Smooth muscle cell of the brain vasculature (primary cell): ENCODE results near the gene HSBP1.
A peak's percentile ranks its signal among the peaks of the same experiment; 100 is the strongest.

Experiments used
- DNase-seq: peaks from one replicate; pipeline ENCODE4 v3.0.0-alpha.2; 2012; ENCODE audit warnings: low read depth, low spot score

The HSBP1 gene

DNA sequence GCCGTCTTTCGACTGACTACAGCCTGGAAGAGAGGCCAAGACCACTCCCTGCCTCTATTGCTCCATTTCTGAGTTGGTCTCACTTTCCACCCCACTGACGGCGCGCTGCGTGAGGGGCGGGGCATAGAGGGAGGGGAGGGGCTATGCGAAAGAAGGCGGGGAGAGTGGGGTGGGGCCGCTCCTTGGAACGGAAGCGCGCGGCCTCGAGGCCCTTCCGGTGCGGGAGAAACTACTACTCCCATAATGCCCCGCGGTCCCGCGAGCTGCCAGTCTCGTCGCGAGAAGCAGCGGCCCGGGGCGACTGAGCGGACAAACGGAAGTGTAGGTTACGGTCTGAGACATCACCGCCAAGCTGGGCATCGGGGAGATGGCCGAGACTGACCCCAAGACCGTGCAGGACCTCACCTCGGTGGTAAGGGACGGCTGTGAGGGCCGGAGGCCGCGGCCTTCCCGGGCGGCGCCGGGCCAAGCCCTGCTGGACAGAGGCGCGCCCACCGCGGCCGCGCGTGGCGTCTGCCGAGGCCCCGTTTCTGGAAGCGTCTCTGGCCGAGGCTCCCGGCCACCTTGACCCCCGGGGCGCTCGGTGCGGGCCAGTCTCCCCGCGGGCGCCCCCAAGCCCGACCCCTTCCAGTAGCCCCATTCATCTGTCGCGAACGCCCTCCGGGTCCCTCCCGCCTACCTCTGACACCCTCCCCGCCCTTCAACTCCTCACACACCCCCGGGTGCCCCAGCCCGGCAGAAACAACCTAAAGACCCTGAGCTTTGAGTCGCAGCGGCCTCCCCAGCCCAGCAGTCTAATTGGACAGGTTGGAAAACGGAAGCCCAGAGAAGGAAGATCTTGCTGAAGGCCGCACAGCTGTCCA, at the start of gene HSBP1:
TSS of gene HSBP1 (plus strand) at position 269 of the 863 bp plus-strand sequence. CDS start at position 368, 99 bp downstream.
- peak; percentile 71 for DNase-seq

DNA sequence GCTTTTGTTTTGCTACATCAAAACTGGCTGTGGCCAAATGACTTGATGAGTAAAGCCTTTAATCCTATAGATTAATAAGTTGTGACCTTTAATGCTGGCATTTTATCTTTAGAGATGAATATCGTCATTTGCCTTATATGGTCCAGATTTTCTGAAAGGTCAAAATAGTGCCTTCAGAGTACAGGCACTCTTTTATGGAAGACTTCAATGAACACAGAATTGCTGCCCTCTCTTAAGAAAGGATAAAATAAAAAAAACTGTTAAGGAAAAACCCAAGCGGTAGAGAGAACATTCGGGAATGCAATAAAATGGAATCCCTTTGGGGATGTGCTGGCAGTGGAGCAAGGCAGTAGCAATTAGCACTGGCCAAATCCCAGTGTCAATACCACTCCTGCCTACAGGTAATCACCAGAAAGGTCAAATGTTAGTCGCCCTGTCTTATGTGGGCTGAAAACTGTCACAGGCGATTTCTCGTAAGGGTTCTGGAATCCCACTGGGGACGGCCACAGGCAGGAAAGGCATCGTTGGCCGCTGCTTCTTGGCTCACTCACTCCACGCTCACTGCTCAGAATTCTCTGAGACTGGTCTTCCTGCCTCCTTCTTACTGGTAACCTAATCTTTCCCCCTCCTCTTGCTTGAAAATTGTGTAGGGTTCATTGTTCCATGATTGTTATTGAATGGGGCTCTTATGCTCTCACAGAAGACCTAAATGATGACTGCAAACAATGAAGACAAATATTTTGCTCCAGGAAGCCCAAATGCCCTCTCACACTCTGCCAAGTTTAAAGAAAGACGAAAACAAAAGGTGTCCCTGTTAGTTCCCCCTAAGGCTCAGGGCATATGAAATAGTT, 45.4 kb upstream of the HSBP1 start:
- DNase-seq: no peak

DNA sequence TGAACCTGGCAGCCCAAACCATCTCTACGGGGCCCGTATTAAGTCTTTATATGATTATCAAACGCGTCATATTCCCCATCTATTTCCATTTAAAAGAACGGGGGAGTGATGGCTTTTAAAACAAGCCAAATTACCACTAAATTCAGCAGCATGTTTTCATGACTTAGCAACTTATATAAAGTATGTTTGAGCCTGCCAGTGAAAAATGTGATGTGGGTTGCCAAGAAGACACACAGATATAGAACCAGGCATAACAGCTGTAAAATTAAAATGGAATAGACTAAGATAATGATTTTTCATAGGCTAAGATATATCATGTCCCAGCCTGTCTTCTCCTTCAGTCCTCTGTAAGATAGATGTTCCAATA, 44.8 kb upstream of the HSBP1 start:
- no peak for DNase-seq

DNA sequence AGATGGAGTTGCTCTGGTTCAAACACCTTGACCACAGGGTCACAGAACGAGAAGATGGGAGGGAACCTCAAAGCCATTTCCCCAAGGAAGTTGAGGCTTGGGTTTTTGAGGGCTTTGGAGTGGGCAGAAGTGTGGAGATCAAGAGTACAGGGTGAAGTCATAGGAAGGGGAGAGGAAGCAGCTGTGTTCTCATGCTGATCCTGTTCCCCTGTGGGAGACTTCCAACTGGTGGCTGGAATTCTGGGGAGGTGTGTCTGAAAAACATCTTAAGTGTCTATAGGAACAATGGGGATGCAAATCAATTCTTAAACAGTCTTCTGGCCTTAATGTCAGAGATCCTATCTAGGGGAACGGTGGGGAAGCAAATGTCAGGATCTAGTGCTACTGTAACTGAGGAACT, 38.8 kb upstream of the HSBP1 start:
- no peak for DNase-seq

DNA sequence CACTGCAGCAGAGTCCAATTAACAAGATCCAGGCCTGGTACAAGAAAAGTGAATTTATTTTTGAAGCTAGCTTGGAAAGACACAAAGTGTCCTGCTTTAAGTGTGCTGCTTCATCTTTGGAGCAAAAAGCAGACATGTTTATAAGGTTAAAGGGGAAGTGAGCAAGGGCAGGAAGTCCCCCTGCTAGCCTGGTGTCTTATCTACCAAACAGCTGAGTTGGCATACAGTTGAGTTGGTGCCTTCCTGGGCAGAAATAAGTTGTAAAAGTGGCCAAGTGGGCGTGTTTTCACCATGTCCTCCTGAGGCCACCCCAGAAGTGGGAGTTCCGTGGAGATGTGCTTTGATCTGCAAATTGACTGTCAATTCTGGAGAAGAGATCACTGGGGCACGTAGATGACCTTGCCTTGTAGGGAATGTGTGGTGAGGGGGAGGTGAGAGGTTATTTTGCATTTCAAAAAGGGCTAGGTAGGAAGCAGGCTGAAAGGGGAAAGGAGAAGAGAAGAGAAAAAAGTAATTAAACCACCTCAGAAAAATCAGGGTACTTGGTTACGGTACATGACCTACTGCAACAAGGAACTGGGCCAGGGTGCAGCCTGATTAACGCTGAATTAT, 38.3 kb upstream of the HSBP1 start:
- no peak for DNase-seq

DNA sequence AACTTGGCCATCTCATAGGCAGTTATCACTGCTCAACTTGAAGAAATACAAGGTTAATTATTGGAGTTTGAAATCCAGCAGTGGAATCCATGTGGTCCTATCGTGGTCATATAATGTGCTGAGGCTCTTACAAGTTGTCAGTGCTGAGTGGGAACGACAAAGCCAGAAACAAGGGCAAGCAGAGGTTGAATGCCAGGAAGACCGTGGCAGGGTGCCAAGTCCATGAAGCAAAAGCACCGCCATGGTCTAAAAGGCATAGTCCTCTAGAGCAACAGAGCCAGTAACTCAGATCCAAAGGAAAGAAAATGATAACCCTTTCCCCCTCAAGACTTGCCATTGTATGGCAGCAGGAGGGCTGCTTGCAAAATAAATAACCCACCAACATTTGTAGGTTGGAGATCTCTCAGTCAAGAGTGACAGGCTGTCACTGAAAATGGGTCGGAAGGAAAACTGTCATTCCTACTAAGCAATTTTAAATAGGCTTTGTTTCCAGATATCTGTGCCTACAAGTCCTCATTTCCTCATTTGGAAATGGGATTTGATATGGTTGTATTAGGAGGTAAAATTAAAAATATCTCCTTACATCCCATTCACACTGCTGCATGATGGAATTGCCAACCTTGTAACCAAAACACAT, 36.4 kb upstream of the HSBP1 start:
- DNase-seq: no peak

DNA sequence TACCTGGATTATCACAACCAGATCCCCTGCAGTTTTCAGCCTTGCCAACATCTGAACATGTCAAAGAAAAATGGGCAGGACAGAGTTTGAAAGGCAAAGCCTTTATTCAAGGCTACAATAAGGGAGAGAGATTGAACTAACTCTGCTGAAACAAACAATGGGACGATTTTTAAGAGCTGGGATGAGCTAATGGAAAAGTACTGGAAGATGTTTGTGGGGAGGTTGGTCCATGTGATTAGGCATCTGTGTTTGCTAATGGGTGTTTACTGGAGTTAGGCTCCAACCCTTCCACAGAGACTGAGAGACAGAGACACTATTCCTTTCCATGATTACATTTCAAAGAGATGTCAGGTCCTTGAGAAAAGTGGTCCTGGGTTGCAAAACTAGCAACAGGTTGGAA, 35.0 kb upstream of the HSBP1 start:
- no peak for DNase-seq

DNA sequence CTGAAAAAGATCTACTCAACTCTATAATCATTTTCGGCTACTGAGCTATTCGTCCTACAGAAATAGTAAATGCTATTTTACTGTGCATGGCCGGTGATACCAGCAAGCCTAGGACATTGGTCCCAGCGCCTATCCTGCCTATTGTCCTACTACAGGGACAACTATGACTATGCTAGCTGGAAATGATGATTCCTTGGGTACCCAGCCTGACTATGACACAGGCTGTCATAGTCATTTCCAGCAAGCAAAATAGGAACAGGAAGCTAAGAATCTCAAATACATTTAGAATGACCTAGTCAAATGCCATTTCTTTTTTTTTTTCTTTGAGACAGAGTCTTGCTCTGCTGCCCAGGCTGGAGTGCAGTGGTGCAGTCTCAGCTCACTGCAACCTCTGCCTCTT, 33.7 kb upstream of the HSBP1 start:
- no peak for DNase-seq

DNA sequence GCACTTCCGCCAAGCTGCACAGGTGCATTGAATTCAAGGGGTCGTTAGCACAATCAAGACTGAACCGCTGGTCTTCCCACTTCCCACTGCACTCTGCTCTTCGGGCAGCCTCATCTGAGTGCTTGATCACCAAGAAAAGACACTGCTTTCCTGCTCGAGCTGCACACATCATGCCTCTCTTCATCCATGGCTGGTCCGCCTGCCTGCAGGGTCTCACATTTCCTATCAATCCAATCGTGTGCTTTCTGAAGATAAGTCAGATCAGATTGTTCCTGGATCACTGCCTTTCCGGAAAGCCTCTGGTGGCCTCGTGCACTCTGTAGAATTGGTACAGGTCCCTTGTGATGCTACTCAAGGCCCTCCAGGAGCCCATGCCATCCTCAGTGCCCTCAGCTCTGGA, 30.8 kb upstream of the HSBP1 start:
- DNase-seq: no peak

DNA sequence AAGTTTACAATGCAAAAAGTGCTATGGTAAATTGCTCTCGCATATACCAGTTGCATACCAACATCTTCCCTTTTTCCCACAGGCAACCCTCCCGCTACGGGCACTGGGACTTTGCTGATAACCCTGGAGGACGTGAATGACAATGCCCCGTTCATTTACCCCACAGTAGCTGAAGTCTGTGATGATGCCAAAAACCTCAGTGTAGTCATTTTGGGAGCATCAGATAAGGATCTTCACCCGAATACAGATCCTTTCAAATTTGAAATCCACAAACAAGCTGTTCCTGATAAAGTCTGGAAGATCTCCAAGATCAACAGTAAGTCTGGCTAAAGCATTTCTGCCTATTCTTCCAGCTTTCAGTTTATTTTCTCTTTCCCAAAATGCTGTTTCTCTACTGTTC, 27.9 kb upstream of the HSBP1 start:
- no peak for DNase-seq

DNA sequence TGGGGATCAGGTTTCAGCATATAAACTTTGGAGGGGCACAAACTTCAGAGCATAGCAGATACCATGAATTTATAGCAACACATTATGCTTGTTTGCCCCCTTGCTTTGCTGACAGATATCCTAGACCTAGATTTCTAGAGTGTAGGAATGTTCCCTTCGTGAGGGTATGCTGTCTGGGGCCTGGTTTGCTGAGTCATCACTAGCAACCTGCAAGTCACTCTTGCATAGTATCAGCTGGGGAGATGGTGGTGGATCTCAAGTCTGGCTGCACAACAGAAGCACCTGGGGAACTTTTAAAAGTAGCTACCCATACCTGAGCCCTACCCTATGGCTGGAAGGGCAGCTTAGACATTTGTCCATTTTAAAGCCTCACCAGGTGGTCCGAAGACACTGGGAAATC, 22.3 kb upstream of the HSBP1 start:
- no peak for DNase-seq

DNA sequence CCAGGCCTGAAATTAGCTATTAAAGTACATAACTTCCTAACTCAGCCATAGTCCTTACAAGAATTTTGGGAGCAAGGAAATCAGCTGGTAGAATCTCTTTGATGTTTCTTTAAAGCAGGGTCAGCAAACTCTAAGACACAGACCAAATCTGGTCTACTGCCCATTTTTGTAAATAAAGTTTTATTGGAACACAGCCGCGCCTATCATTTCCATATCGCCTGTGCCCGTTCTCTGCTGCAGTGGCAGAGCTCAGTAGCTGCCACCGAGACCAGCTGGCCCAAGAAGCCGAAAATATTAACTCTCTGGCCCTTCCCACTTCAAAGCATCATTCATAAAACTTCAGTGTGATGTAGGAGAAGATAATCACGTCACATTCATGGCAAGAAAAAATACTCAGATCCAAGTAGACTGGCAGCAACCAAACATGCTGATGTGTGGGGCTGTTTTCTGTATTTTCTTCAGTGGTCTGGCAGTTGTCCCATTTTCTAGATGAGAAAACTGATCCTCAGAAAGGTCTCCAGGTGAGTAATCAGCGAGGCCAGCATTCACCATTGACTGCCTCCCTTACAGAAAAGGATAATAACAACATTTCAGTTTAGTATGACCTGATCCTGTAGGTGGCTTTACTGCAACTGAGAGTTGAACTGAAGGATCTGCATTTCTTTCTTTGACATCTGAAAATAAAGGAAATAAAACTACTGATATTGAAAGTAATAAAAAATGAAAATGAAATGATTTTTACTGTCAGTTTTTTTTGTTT, 18.0 kb upstream of the HSBP1 start:
- DNase-seq: no peak

DNA sequence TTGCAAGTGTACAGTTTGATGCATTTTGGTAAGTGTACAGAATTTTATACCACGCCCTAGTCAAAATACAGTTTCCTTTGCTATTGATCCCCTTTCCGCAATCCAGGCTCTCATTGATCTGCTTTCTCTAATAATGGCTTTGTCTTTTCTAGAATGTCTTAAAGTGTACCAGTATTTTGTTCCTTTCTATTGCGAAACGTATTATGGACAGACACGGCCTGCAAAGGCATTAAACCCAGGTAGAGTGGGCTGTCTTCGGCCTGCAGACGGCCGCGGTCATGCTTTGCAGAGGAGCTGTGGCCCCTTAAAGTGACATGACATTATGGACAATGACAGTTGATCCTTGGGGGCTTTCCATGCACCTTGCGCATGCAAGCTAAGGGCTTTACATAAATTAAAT, 15.9 kb upstream of the HSBP1 start:
- no peak for DNase-seq

DNA sequence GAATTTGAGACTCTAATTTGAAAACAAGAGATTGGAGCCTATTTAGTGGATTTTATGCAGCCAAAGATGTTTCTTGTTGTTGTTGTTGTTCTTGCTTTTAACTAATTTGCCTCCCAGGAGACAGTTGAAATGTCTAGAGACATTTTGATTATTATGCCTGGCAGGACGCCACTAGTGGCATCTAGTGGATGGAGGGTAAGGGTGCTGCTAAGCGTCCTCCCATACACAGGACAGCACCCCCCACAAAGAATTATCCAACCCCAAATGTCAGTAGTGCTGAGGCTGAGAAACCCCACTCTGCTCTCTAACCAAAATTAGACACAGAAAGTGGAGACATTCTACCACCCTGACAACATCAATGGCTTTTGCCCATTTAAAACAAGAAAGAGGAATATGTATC, 15.4 kb upstream of the HSBP1 start:
- DNase-seq: no peak

DNA sequence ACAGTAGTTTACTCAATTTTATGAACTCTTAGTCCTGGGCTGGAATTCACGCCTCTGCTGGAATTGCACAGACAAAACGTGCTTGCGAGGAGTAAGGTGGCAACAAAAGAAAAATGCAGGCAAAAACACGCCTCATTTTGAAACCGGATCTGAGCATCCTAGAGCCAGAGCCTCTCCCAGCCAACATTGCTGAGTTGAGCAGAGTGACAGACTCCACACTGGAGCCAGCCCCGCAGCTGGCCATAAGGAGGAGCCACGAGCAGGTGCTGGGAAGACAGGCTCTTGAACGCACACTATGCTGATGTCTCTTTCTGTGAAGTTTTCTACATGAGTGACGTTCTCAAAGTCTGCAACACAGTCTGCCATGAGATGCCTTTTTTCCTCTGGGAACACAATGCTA, 14.6 kb upstream of the HSBP1 start:
- DNase-seq: no peak

DNA sequence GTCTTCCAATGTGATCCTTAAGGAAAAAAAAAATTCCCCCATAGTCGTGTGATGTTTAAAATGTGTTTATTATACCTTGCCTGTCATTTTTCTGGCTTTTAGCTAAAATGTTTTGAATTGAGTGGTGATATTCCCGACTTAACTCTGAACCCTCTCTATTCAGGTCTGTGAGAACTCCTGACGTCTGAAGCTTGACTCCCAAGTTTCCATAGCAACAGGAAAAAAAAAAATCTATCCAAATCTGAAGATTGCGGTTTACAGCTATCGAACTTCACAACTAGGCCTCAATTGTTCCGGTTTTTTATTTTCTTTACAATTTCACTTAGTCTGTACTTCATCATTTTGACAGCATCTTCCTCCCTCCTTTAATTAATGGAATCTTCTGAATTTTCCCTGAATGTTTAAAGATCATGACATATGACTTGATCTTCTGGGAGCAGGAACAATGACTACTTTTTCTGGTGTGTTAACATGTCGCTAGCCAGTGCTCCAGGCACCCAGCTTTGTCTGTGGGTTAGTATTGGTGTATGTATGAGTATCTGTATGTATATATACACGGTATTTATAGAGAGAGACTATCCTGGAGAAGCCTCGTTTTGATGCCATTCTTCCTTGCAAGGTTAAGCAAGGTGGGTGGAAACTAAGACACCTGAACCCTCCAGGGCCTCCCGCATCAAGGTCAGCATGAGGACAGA, 12.8 kb upstream of the HSBP1 start:
- DNase-seq: no peak

DNA sequence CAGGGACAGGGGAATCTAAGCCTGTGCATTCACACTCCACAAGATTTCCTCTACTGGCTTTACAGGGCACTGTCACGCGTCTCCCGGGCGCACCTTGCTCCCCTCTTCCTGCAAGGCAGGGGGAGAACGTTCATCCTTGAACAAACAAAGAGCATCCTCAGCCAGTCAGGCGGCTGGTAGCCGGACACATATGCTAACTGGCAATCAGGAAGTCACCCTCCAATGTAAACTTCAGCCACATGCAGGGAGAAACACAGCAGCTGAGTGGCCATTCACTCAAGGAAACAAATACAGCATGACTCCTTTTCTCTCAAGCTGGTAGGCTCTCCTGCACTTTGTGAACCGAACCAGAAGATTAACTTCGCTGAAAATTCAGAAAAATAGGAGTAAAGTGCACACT, 10.8 kb upstream of the HSBP1 start:
- no peak for DNase-seq

DNA sequence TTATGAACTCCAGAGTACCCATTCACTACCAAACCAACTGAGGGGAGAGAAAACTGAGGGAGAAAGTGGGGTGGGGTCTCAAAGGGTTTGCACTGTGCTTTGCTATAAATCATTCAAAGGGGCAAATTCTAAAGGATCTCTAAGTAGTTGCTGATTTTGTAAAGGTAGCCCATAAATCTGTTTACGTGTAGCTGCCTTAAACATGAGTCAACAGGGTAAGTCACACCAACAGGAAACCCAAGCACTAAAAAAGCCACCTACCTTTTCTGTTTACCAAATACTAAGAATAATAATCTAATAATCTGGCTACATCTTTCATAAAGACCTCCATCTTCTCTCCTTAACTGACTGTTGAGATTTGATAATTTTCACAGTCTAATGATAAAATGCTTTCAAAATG, 8.4 kb upstream of the HSBP1 start:
- no peak for DNase-seq

DNA sequence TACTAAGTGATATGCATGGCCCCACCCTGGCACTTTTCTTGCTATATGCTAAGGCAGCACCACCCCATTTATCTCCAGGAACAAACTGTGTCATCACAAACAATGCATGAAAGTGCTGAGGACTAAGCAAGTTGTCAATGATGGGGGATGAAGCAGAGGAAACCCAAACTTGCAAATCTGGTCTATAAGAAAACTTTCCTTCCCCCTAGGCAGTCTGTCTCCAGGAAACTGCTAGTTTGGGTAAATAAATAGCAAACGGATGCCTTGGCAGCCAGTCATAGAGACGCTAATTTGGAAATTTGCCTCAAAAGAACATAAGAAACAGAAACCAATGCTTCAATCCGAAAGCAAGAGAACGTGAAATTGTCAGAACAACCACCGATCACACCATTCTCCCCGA, 5.6 kb upstream of the HSBP1 start:
- DNase-seq: no peak

DNA sequence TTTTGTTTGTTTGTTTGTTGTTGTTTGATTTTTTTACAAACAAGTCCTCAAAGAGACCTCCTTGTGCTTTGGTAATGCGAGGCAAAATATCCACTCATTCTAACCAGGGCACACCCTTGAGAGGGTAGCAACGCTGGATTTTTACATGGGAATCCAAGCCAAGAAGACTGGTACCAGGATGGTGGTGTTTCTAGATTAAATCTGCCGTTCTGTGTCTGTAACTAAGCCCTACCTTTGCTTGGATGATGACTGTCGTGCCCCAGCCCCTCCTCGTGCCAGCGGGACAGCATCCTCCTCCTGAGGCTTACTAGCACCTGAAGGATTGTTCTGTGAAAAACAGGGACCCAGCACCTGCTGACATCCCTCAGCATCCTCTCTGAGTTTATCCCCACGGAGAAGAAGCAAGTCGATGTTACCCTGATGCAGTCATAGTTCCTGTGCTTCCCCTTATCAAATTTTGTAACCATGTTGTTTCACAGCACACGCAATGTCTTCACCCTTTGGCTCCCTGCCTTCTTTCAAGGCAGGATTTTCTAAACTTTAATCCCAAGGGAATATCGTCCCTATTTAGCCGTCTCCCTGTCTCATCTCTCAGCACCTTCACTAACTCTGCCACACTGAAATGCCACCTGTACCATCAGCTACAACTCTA, 5.1 kb upstream of the HSBP1 start:
- DNase-seq: no peak
